Activated naive CD4-positive, alpha-beta T cell (primary cell): ENCODE results near the gene CD1B.
"Not testable (repeated sequence)": the region's sequence is repeated elsewhere in the genome, so short reads cannot be mapped to it uniquely, and the experiment has no call there.

Source experiments
- DNase-seq, 4 experiments: peaks; one replicate each; lab custom pipeline; 2025; lab: John Stamatoyannopoulos, UW

CD1B gene

GRCh38 chr1:158331481-158332150 lies at the start of gene CD1B:
CD1B (minus strand) TSS chr1:158331531; CDS start chr1:158331423, 108 bp downstream.
- DNase-seq = no peak

- DNase-seq = no peak
Observed at GRCh38 chr1:158374860-158375259, 43.5 kb upstream of the CD1B start.

- not testable (repeated sequence) for DNase-seq
Observed at GRCh38 chr1:158374101-158374500, 42.8 kb upstream of the CD1B start.

GRCh38 chr1:158371188-158371953 lies 40.0 kb upstream of the CD1B start:
- no peak for DNase-seq

GRCh38 chr1:158366783-158367182 lies 35.5 kb upstream of the CD1B start:
- no peak for DNase-seq

GRCh38 chr1:158362941-158363340 lies 31.6 kb upstream of the CD1B start:
- DNase-seq = no peak

GRCh38 chr1:158362482-158362881 lies 31.2 kb upstream of the CD1B start:
- no peak for DNase-seq

GRCh38 chr1:158357441-158357840 lies 26.1 kb upstream of the CD1B start:
- no peak for DNase-seq

GRCh38 chr1:158356616-158357015 lies 25.3 kb upstream of the CD1B start:
- DNase-seq = no peak

- DNase-seq = no peak
Observed at GRCh38 chr1:158355773-158356285, 24.5 kb upstream of the CD1B start.

- no peak for DNase-seq
Observed at GRCh38 chr1:158354255-158354654, 22.9 kb upstream of the CD1B start.

- no peak for DNase-seq
Observed at GRCh38 chr1:158353303-158354075, 22.2 kb upstream of the CD1B start, which contains the start of gene CD1E. CD1E (plus strand) TSS chr1:158353894; CDS start chr1:158353989, 95 bp downstream.

GRCh38 chr1:158348946-158349345 lies 17.6 kb upstream of the CD1B start:
- DNase-seq = not testable (repeated sequence)

- not testable (repeated sequence) for DNase-seq
Observed at GRCh38 chr1:158336413-158336812, 5.1 kb upstream of the CD1B start.

GRCh38 chr1:158335213-158335532 lies 3.8 kb upstream of the CD1B start:
- DNase-seq = no peak

GRCh38 chr1:158334526-158335212 lies 3.3 kb upstream of the CD1B start:
- no peak for DNase-seq

GRCh38 chr1:158333405-158334155 lies 2.2 kb upstream of the CD1B start:
- DNase-seq = no peak

GRCh38 chr1:158331106-158331425 lies 265 bp downstream of the CD1B start:
- no peak for DNase-seq

GRCh38 chr1:158330391-158331105 lies 783 bp downstream of the CD1B start:
- DNase-seq = no peak

- DNase-seq = no peak
Observed at GRCh38 chr1:158329733-158330132, 1.6 kb downstream of the CD1B start.

GRCh38 chr1:158329300-158329699 lies 2.0 kb downstream of the CD1B start:
- no peak for DNase-seq
